Measurements from ENCODE around the gene HMCN1. TPM values are rescaled to one million over a fixed set of nuclear protein-coding genes. Genes with fewer than 3 reads are reported as not detected.
"Not testable (repeated sequence)": the region's sequence is repeated elsewhere in the genome, so short reads cannot be mapped to it uniquely, and the experiment has no call there.

HMCN1 gene
- total and polyA plus RNA-seq, 11 donors: 2.1 to 14.1 (median 5.6) TPM

GRCh38 chr1:186154651-186155050 lies 420.5 kb downstream of the HMCN1 start:
- peaks cover 0 to 3% (median 0%) of the 10 kb centered on the region in 12 donors for H3K9me3 ChIP-seq
- no peak for DNase-seq
- no peak for TF ChIP-seq CTCF (IDR thresholded peaks at IDR 0.05)
- no peak for TF ChIP-seq POLR2A (IDR thresholded peaks at IDR 0.05)
- intact Hi-C loops (cut with DNase I): loop anchor here in 1 of 10 donors (5.0 kb wide), 1 partner anchor 58 kb away; no protein-coding TSS in a partner anchor
- H3K4me1 ChIP-seq: peaks cover 0 to 7% (median 0%) of the 10 kb centered on the region in 12 donors
- H3K27ac ChIP-seq: no peak overlapping the region
- 45 to 72% (median 58%) methylated on average over 1 of the region's 1 CpG for WGBS, 4 donors
- H3K4me3 ChIP-seq: no peak overlapping the region
- no peaks in the 10 kb centered on the region for H3K27me3 ChIP-seq
- no peak for ATAC-seq
- H3K36me3 ChIP-seq: peaks cover 0 to 27% (median 0%) of the 10 kb centered on the region in 9 donors

GRCh38 chr1:186155594-186155993 lies 421.4 kb downstream of the HMCN1 start:
- H3K4me1 ChIP-seq: peaks cover 0 to 7% (median 0%) of the 10 kb centered on the region in 12 donors
- intact Hi-C loops (cut with DNase I): no loop called here
- no peak for DNase-seq
- peak in 10 of 12 donors; percentile 9 to 56 (median 30) for TF ChIP-seq CTCF (IDR thresholded peaks at IDR 0.05)
- TF ChIP-seq POLR2A (IDR thresholded peaks at IDR 0.05): no peak
- no peak overlapping the region for H3K27ac ChIP-seq
- H3K27me3 ChIP-seq: no peaks in the 10 kb centered on the region
- H3K36me3 ChIP-seq: peaks cover 0 to 27% (median 0%) of the 10 kb centered on the region in 9 donors
- H3K4me3 ChIP-seq: no peak overlapping the region
- 76 to 85% (median 82%) methylated on average over 1 of the region's 1 CpG for WGBS, 4 donors
- peak in 1 of 4 donors; percentile 41 for ATAC-seq
- H3K9me3 ChIP-seq: peaks cover 0 to 3% (median 0%) of the 10 kb centered on the region in 12 donors

- H3K4me3 ChIP-seq; intact Hi-C loops (cut with DNase I); H3K27me3 ChIP-seq; H3K27ac ChIP-seq; ATAC-seq; H3K9me3 ChIP-seq; DNase-seq; H3K4me1 ChIP-seq: not testable (repeated sequence)
- H3K36me3 ChIP-seq: peaks cover 0 to 33% (median 4%) of the 10 kb centered on the region in 9 donors
- WGBS, 4 donors: 86 to 100% (median 93%) methylated on average over 2 to 7 of the region's 7 CpGs
These were observed 428.7 kb downstream of the HMCN1 start for GRCh38 chr1:186162895-186163294.

- Histone ChIP-seq H3K36me3 (peaks cover 0 to 44% (median 4%) of the 10 kb centered on the region in 9 donors), H3K9me3 (peaks cover 0 to 3% (median 0%) of the 10 kb centered on the region in 12 donors), H3K27ac (no peak overlapping the region), H3K4me3 (no peak overlapping the region), H3K4me1 (no peaks in the 10 kb centered on the region), H3K27me3 (no peaks in the 10 kb centered on the region)
- TF ChIP-seq POLR2A (IDR thresholded peaks at IDR 0.05): no peak
- TF ChIP-seq CTCF (IDR thresholded peaks at IDR 0.05): no peak
- ATAC-seq (no peak), DNase-seq (no peak)
- WGBS, 4 donors: 87 to 94% (median 90%) methylated on average over 3 of the region's 3 CpGs
- intact Hi-C loops (cut with DNase I): no loop called here
These were observed 430.6 kb downstream of the HMCN1 start for GRCh38 chr1:186164773-186165172.

GRCh38 chr1:186165303-186165702 lies 431.1 kb downstream of the HMCN1 start:
- intact Hi-C loops (cut with DNase I): no loop called here
- 50 to 72% (median 56%) methylated on average over 1 of the region's 1 CpG for WGBS, 4 donors
- ATAC-seq (no peak), DNase-seq (no peak)
- no peak for TF ChIP-seq CTCF (IDR thresholded peaks at IDR 0.05)
- no peak for TF ChIP-seq POLR2A (IDR thresholded peaks at IDR 0.05)
- no peaks in the 10 kb centered on the region for H3K27me3 ChIP-seq
- no peaks in the 10 kb centered on the region for H3K4me1 ChIP-seq
- peaks cover 0 to 44% (median 4%) of the 10 kb centered on the region in 9 donors for H3K36me3 ChIP-seq
- H3K9me3 ChIP-seq: peaks cover 0 to 3% (median 0%) of the 10 kb centered on the region in 12 donors
- H3K27ac ChIP-seq: no peak overlapping the region
- H3K4me3 ChIP-seq: no peak overlapping the region

Data from heart left ventricle (tissue), 16 donors.